Measurements from ENCODE around the gene ZBTB7A. TPM values are rescaled to one million over a fixed set of nuclear protein-coding genes. Genes with fewer than 3 reads are reported as not detected.

Gene ZBTB7A
- total RNA-seq, 2 experiments from 2014 or later, result 41.9 to 42.4 TPM

DNA sequence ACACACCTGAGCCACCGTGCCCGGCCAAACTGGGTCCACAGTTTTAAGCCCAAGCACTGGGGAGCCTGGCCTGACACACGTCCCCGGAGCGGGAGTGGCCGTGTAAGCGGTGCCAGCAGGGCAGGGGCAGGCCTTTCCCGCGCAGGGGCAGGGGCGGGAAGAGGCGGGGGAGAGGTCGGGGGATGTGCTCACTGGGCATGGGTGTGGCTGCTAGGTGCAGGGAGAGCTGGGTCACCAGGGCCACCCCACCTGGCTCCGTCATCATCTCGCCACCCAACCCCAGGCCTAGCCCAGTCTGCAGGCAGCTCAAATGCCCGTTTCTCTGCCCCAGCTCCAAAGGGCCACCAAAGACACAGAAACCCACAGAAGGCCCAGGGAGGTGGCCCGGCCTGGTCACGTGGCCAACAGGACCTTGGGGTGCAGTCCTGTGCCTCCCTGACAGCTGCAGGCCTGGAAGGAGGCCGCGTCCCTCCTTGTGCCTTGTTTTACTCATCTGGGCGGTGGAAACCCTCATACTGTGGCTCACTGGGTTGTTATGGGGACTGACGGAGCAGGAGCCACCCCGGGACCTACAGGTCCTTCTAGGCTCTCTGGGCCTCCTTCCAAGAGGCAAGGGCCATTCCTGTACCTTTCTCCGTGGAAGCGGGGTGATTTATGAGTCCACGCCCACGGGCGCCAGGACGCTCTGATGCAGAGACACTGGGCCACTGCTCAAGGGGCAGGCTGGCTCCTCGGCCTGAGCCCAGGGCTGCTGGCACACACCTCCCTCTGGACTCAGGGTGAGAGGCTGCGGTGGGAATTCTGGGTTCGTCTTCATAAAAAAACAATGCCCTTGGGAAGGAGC, 29.6 kb upstream of the ZBTB7A start:
- POLR2A ChIA-PET, result no interaction called here
- CTCF ChIA-PET, result interaction anchor here (0.7 to 1.2 kb wide), 3 partner anchors 14 to 79 kb away, joined by 3 to 5 read pairs (median 3); no protein-coding TSS in a partner anchor

DNA sequence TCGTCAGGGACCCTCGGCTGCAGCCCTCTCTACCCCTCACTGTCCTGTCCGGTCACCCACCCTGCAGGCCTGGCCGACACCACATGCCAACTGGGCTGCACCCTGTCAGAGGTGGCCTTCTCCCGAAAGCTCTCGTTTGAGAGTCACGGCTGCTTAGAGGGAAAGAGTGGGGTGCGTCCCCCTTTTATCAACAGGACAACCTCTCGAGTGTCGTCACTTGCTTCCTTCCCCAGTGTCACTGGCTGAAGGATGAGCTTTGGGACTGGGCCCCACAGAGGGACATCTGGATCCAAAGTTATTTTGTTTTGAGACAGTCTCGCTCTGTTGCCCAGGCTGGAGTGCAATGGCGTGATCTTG, 28.8 kb upstream of the ZBTB7A start:
- ChIA-PET CTCF (interaction anchor here (0.9 to 1.2 kb wide), 2 partner anchors 13 to 44 kb away, joined by 3 to 5 read pairs; no protein-coding TSS in a partner anchor), POLR2A (no interaction called here)

DNA sequence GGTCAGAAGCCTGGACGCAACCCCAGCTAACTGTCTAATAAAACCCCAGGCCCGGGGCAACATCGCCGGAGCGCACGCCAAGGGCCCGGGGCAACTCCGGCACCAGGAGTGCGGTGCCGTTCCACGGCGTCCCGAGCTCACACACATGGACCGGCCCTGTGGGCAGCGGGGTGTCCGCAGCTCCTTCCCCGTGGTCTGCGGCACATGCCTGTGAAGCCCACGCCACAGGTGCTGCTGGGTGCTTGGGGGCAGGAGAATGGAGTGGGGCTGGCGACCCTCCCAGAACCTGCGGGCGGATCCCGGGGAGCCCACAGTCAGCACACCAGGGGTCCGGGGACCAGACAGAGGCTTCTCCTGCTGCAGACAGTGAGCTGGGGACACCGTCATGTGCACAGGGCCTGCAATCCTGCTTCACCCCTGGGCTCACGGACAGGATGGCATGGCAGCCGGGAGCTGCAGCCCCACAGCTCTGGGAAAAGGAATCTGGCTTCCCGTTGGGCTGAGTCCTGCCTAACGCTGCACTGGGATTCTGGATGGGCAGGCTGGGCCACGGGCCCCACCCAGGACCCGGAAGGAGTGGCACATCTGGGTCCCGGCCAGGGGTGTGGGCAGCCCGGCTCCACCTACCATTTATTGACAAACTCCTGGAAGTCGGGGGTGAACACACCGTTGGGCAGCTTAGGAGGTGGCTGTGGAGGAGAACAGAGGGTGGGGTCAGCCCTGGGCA, 28.2 kb upstream of the ZBTB7A start:
- CTCF ChIA-PET, result interaction anchor here (0.9 to 1.2 kb wide), 2 partner anchors 13 to 45 kb away, joined by 3 to 5 read pairs; no protein-coding TSS in a partner anchor
- POLR2A ChIA-PET, result no interaction called here

DNA sequence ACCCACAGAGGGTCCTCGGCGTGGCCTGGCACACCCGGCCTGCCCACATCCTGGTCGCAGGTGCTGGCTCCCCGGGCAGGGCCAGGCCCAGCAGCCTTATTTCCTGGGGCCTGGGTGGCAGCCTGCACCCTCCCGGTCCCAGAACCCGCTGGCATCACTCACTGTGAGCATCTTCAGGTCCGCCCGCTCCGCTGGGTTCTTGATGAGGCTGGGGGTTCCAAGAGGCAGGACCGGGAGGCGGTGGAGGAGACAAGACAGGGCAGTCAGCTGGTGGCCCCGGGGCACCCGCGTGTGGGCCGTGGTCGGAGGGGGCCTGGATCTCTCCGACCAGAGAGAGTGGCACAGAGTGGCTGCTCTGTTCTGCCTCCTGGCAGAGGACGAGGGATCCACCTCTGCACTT, 27.6 kb upstream of the ZBTB7A start:
- ChIA-PET POLR2A (no interaction called here), CTCF (interaction anchor here (1.3 kb wide), 1 partner anchor 107 kb away, joined by 3 read pairs; no protein-coding TSS in a partner anchor)

DNA sequence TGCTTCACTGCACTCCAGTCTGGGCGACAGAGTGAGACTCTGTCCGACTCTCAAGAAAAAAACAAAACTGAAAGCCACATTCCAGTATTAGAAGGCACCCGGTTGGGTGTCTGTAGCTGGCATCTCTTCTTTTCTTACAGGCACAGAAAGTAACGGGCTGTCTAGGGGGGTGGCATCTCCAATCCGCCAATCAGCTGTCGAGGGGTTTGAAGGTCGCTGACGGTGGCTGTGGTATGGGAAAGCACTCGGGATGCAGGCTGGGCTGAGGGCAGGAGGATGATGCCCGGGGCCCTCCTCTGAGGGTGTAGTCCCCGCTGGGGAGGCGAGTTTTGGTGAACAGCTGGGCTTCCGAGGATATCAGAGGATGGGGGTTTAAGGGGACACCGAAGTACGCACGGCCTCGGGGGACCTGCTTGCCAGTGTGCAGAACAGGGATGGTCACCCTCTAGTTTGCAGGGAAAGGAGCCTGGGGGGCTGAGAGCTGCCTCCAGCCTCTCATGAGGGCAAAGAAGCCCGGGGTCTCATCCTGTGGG, 27.0 kb upstream of the ZBTB7A start:
- POLR2A ChIA-PET, result no interaction called here
- CTCF ChIA-PET, result interaction anchor here (1.3 kb wide), 1 partner anchor 106 kb away, joined by 3 read pairs; no protein-coding TSS in a partner anchor

DNA sequence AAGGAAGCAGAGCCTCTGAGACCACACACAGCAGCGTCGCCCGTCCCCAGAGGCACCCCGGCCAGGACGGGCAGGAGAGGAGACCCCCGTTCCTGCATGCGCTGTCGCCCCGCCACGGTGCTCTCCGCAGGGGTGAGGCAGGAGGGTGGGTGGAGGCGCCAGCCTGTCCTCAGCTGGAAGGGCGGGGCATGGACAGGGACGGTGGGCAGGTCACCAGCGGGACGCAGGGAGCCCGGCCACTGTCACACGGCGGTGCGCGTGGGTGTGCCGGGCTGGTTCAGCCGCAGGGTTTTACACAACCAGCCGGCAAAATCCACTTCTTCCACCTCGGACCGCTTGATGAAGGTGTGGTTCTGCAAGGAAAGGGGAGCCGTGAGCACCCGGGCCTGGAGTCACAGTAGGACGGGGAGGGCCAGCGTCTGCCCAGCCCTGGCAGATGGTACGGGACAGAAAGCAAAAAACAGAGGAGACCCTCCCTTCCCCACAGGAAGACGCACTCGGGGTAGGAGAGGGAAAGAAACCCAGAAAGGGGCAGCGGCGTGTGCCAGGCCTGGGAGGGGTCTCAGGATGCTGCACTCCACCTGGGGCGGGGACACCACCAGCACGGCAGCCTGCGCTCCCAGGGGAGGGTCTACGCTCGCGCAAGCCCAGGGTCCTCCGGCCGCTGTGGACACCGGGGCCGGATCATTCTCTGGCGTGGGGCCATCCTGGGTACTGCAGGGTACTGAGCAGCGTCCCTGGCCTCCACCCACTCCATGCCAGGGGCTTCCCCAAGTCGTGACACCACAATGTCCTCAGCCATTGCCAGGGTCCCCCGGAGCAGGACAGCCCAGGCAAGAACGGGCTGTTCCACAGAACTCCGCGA, 23.9 kb upstream of the ZBTB7A start:
- ChIA-PET CTCF (interaction anchor here (0.7 to 0.9 kb wide), 2 partner anchors 25 to 31 kb away, joined by 3 read pairs; no protein-coding TSS in a partner anchor), POLR2A (no interaction called here)

DNA sequence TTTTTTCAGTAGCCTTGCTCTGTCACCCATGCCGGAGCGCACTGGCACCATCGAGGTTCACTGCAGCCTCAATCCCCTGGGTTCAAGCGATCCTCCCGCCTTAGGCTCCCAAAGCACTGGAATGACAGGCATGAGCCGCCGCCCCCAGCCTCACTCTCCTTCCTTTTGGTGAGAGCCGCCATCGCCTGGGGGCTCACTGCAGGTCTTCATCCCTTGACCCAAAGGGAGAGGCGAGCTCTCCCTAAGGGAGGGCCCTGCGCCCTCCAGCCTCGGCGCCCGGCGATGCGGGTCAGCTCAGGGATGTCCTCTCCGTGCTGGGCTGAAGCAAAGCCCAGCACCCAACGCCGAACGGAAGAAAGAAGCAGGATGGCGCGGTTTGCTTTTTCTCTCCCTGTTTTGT, 23.2 kb upstream of the ZBTB7A start:
- ChIA-PET POLR2A (interaction anchor here (1.1 kb wide), 1 partner anchor 24 kb away, joined by 4 read pairs; the partner anchor contains the start of gene ZBTB7A), CTCF (interaction anchor here (0.7 to 1.4 kb wide), 3 partner anchors 9 to 31 kb away, joined by 3 to 9 read pairs (median 3); no protein-coding TSS in a partner anchor)

DNA sequence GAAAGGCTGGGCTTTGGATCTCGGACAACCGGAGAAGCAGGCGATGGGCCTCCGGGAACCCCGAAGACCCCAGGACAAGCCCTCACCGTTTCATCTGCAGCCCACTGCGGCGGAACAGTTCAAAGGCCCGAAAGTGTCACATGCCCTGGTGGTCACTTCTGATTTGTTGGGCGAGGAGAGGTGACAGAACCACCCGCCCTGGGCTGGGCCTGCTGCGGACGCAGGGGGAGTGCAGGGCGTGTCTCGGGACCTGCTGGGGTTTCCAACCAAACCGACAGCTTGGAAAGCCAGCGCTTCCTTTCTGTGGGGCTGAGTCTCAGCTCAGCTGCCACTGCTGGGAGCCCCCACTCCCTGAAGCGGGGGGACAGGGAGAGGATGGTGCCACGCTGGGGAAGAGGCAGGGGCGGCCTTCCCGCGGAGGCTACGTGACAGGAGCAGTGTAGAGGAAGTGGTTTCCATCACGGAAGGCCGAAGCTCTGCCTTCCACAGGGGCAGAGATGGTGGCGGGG, 22.8 kb upstream of the ZBTB7A start:
- CTCF ChIA-PET, result interaction anchor here (0.6 to 1.4 kb wide), 6 partner anchors 9 to 74 kb away, joined by 3 to 9 read pairs (median 3); no protein-coding TSS in a partner anchor
- POLR2A ChIA-PET, result interaction anchor here (0.7 to 1.1 kb wide), 4 partner anchors 15 to 29 kb away, joined by 3 to 16 read pairs (median 8); partner anchors contain the start of gene ZBTB7A

DNA sequence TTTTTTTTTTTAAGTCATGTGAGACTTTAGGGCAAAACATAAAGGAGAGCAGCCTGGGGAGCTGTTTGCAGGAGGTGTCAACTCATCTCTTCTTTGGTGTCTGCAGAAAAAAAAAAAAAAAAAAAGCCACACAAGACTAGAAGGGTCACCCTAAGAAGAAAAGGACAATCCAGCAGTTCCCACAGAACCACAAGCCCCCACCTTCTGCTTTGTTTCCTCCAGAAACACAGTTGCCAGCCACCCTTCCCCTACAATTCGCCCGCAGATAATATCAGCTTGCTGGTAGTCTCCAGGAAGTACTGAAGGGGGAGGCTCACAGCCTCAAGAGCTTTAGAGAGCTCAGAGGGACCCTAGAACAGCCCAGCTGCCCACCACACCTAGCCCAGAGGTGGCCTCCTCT, 22.3 kb upstream of the ZBTB7A start:
- ChIA-PET CTCF (interaction anchor here (0.6 to 1.4 kb wide), 5 partner anchors 10 to 101 kb away, joined by 3 to 9 read pairs (median 3); no protein-coding TSS in a partner anchor), POLR2A (interaction anchor here (0.6 to 1.1 kb wide), 5 partner anchors 16 to 29 kb away, joined by 3 to 16 read pairs (median 4); partner anchors contain the start of gene ZBTB7A)

DNA sequence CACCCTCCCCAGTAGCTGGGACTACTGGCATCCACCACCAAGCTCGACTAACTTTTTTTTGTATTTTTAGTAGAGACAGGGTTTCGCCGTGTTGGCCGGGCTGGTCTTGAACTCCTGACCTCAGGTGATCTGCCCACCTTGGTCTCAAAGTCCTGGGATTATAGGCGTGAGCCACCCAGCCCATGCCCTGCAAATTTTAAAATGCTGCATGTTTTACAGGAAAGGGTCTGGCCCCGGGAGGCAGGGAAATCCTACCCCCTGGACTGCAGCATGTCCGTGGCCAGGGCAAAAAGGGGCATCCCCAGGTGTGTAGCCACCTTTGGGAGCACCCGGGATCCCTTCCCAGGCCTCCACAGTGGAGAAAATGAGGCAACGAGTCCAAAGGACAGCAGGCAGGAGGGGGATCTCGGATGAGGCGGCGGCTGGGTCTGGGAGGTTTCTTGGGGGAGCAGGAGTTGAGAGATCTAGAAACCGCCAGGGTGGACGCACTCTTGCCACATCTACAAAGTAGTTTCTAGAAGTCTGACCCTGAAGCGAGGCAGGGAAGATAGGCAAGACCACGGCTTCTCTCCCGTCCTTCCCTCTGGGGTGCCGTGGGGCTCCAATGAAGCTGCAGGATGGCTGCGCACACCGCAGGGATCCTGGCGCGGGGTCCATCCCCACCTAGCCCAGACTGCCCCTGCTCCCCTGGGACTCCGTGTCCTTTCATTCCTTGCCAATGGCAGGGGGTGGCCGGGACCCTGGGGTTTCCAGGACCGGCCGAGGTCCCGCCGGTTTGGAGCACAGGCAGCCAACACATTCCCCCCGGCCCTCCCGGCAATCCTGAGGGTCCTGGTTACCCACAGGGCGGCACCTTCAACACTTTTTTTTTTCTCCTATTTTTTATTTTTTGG, 21.3 kb upstream of the ZBTB7A start:
- POLR2A ChIA-PET, result interaction anchor here (0.6 kb wide), 2 partner anchors 9 to 21 kb away, joined by 3 to 7 read pairs; partner anchors contain the start of gene ZBTB7A
- CTCF ChIA-PET, result interaction anchor here (0.7 to 1.4 kb wide), 3 partner anchors 11 to 102 kb away, joined by 3 to 9 read pairs (median 4); no protein-coding TSS in a partner anchor

DNA sequence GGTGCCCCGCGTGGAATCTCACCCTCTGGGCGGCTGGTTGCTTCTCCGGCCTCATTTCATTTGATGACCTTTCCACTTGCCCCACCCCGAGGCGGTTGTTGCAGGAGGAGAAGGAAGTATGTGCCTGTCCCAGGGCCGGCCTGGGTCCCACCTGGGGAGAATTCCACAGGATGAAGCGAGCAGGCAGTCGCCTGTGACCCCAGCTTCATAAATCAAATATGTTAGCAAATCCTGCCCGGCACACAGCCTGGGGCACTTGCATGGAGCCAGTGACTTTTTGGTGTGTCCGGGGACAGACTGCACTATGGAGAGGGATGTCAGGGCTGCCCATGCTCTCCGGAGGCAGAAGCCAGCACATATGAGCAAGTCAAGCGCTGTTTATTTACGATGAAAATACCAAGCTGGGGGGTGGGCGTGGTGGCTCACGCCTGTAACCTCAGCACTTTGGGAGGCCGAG, 19.7 kb upstream of the ZBTB7A start:
- ChIA-PET CTCF (interaction anchor here (0.7 to 1.0 kb wide), 2 partner anchors 54 to 541 kb away, joined by 3 to 4 read pairs; no protein-coding TSS in a partner anchor), POLR2A (interaction anchor here (0.6 kb wide), 1 partner anchor 1178 kb away, joined by 5 read pairs; no protein-coding TSS in a partner anchor)

DNA sequence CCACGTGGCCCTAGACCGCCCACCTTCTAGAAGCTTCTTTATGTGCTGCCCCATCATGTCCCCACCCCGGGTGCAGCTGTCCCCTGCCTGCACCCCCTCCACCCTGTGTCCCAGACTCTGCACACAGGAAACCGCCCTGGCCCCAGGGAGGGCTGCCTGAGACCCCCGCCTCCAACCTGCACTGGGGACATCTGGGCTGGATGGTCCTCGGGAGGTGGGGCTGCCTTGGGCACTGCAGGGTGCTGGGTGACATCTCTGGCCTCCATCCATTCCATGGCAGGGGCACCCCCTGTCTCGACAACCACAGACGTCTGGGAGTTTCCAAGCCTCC, 17.8 kb upstream of the ZBTB7A start:
- POLR2A ChIA-PET, result interaction anchor here (0.5 kb wide), 1 partner anchor 832 kb away, joined by 3 read pairs; no protein-coding TSS in a partner anchor
- CTCF ChIA-PET, result no interaction called here

DNA sequence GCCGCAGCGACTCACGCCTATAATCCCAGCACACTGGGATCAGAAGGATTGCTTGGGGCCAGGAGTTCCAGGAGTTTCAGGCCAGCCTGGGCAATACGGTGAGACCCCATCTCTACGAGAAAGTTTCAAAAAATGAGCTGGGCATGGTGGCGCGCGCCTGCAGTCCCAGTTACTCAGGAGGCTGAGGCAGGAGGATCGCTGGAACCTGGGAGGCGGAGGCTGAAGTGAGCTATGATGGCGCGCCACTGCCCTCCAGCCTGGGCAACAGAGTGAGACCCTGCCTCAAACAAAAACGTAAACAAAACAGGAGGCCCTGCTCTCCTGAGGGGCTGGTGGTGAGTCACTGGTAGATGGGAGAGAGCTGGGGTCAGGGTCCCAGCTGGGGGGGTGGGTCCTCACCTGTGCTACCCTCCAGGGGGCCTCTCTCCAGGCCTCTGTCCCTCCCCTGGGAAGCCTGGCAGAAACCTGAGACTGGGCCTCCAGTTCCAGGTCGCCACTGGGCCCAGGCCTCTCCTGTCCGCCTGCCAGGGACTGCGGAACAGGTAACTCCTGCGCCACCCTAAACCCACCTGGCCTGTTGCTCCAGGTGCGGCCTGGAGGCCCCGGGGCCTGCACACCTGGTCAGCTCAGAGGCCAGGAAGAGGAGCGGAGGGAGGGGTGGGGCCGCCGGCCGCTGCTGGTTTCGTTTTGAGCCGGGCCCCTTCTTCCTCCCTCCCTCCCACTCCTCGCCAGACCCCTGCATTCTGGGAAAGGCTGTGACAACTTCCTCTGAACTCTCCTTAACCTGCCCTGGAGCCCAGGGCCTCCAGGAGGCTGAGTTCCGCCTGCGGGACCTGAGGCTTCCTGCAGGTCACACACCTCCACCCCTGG, 17.2 kb upstream of the ZBTB7A start:
- ChIA-PET POLR2A (interaction anchor here (0.5 to 0.7 kb wide), 3 partner anchors 24 to 832 kb away, joined by 3 to 4 read pairs (median 3); no protein-coding TSS in a partner anchor), CTCF (interaction anchor here (0.6 kb wide), 1 partner anchor 120 kb away, joined by 4 read pairs; no protein-coding TSS in a partner anchor)

DNA sequence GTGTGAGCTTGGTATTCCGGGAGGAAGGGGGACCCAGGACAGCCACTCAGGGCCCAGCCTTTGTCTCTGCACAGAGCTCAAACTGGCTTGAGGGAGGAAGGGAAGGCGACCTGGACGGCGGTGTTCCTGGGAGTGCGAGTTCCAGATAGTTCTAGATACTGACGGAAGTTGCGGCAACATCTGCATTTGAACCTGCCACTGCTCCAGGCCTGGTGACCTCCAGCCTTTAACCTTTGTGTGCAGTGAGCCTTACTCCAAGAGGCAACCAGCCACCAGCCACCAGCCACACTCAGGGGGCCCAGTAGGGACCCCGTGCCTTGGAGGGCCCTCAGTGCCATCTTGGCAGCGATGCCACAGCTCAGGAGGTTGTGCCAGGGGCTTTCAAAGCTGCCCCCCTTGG, 15.5 kb upstream of the ZBTB7A start:
- POLR2A ChIA-PET, result interaction anchor here (0.7 kb wide), 1 partner anchor 33 kb away, joined by 4 read pairs; no protein-coding TSS in a partner anchor
- CTCF ChIA-PET, result interaction anchor here (0.7 to 1.1 kb wide), 3 partner anchors 13 to 59 kb away, joined by 3 to 5 read pairs (median 4); no protein-coding TSS in a partner anchor

DNA sequence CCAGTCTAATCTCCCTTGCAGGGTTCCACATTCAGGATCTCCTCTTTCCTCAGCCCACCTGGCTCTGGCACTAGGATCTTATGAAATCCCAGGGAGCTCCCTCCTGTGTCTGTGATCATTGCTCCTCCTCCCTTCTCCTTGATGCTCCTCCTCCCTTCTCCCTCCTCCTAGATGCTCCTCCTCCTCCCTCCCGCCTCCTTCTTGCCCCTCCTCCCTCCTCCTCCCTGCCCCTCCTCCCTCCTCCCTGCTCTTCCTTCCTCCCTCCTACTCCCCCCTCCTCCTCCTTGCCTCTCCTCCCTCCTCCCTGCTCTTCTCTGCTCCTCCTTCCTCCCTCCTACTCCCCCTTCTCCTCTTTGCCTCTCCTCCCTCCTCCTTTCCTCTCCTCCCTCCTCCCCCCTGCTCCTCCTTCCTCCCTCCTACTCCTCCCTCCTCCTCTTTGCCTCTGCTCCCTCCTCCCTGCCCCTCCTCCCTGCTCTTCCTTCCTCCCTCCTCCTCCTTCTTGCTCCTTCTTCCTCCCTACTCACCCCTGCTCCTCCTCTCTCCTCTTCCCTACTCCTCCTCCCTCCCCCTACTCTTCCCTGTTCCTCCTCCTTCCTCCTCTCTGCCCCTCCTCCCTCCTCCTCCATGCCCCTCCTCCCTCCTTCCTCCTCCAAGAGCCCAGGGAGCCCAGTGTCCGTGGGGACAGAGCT, 14.9 kb upstream of the ZBTB7A start:
- POLR2A ChIA-PET, result no interaction called here
- CTCF ChIA-PET, result interaction anchor here (0.6 to 1.1 kb wide), 5 partner anchors 14 to 1121 kb away, joined by 3 to 5 read pairs (median 4); no protein-coding TSS in a partner anchor

All from activated CD8-positive, alpha-beta memory T cell treated with anti-CD3 and anti-CD28 coated beads for 36 hours (primary cell).